ENCODE results near the gene IPO9. TPM values are rescaled to one million over a fixed set of nuclear protein-coding genes. Genes with fewer than 3 reads are reported as not detected.

IPO9 gene
- total and polyA plus RNA-seq, 2 experiments from 2014 or later: 47.6 to 87.4 TPM

- TF ChIP-seq CTCF (conservative IDR thresholded peaks at IDR 0.05; ENCODE audit: low read depth in 2 of 2): no peak
- no peak for TF ChIP-seq ZNF114 (CRISPR knock-in tag; IDR thresholded peaks at IDR 0.05)
- TF ChIP-seq, protein P1, sequence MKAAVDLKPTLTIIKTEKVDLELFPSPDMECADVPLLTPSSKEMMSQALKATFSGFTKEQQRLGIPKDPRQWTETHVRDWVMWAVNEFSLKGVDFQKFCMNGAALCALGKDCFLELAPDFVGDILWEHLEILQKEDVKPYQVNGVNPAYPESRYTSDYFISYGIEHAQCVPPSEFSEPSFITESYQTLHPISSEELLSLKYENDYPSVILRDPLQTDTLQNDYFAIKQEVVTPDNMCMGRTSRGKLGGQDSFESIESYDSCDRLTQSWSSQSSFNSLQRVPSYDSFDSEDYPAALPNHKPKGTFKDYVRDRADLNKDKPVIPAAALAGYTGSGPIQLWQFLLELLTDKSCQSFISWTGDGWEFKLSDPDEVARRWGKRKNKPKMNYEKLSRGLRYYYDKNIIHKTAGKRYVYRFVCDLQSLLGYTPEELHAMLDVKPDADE (IDR thresholded peaks at IDR 0.05): no peak
- TF ChIP-seq STAT1 (IDR thresholded peaks at IDR 0.05; ENCODE audit: unreplicated experiment): no peak
- TF ChIP-seq, protein P2, sequence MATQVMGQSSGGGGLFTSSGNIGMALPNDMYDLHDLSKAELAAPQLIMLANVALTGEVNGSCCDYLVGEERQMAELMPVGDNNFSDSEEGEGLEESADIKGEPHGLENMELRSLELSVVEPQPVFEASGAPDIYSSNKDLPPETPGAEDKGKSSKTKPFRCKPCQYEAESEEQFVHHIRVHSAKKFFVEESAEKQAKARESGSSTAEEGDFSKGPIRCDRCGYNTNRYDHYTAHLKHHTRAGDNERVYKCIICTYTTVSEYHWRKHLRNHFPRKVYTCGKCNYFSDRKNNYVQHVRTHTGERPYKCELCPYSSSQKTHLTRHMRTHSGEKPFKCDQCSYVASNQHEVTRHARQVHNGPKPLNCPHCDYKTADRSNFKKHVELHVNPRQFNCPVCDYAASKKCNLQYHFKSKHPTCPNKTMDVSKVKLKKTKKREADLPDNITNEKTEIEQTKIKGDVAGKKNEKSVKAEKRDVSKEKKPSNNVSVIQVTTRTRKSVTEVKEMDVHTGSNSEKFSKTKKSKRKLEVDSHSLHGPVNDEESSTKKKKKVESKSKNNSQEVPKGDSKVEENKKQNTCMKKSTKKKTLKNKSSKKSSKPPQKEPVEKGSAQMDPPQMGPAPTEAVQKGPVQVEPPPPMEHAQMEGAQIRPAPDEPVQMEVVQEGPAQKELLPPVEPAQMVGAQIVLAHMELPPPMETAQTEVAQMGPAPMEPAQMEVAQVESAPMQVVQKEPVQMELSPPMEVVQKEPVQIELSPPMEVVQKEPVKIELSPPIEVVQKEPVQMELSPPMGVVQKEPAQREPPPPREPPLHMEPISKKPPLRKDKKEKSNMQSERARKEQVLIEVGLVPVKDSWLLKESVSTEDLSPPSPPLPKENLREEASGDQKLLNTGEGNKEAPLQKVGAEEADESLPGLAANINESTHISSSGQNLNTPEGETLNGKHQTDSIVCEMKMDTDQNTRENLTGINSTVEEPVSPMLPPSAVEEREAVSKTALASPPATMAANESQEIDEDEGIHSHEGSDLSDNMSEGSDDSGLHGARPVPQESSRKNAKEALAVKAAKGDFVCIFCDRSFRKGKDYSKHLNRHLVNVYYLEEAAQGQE (IDR thresholded peaks at IDR 0.05; ENCODE audit: unreplicated experiment): no peak
- TF ChIP-seq NANOG (IDR thresholded peaks at IDR 0.05; ENCODE audit: borderline replicate concordance): no peak
- no peak for TF ChIP-seq EZH2 (IDR thresholded peaks at IDR 0.05; ENCODE audit: low read depth, unreplicated experiment)
Observed at GRCh38 chr1:201914456-201915235, 85.7 kb downstream of the IPO9 start (continued).

DNA sequence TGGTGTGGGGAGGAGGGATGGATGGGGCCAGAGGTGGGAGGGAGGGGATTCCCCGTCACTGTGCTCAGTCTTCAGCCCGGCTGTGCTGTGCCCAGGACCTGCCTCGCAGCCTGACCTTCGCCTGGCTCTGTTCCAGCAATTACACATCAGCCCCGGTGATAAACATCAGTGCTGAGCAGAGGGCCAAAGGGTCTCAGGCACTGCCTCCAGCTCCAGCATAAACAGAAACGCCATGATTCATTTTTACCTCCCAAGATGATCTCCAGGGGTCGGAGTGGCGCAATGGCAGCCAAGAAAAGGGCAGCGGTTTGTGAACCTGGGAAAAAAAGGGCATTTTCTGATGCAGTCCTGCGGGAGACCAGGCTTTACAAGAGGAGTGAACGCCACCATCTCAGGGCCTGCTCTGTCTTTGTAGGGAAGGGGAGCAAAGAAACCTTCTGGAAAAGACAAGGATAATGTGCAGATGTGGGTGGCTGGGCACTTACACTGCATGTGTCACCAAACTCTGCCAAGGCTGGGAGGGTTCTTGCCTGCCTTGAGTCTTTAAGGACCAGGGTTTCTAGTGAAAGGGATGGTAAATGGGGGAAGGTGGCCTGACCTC lies 87.8 kb downstream of the IPO9 start:
- Histone ChIP-seq H3K4me2 (no peak overlapping the region), H3K79me2 (replicated peaks; ENCODE audit: insufficient read depth) (no peaks in the 10 kb centered on the region), H2AFZ (0 out of 2 replicates have a peak overlapping the region, but pooled peaks have one; percentile 43), H3K9me2 (ENCODE audit: insufficient read depth) (no peaks in the 10 kb centered on the region), H3K27me3 (ENCODE audit: insufficient read depth) (no peaks in the 10 kb centered on the region), H3K4me1 (ENCODE audit: insufficient read depth) (no peaks in the 10 kb centered on the region), H3K36me3 (ENCODE audit: insufficient read depth) (no peaks in the 10 kb centered on the region), H3K27ac (ENCODE audit: low read depth) (no peak overlapping the region), H3K4me3 (no peak overlapping the region), H4K20me1 (replicated peaks; ENCODE audit: insufficient read depth) (no peaks in the 10 kb centered on the region), H3F3A (replicated peaks; ENCODE audit: low read depth) (no peaks in the 10 kb centered on the region)
- ATAC-seq (no peak), DNase-seq (ENCODE audit: low spot score) (no peak)
- Mint-ChIP-seq H3K36me3 (ENCODE audit: low read depth) (no peaks in the 10 kb centered on the region), H3K4me1 (peaks cover 6% of the 10 kb centered on the region), H3K4me3 (no peak overlapping the region), H3K9me3 (no peaks in the 10 kb centered on the region), H3K27ac (no peak overlapping the region), H3K27me3 (ENCODE audit: insufficient read depth, low read depth, poor library complexity) (peaks cover 1% of the 10 kb centered on the region)
- TF ChIP-seq EZH2phosphoT487 (IDR thresholded peaks at IDR 0.05; ENCODE audit: unreplicated experiment) (no peak), STAT1 (IDR thresholded peaks at IDR 0.05; ENCODE audit: unreplicated experiment) (no peak), CREB1 (CRISPR knock-in tag; IDR thresholded peaks at IDR 0.05; ENCODE audit: low read depth) (no peak), CTCF (conservative IDR thresholded peaks at IDR 0.05; ENCODE audit: low read depth in 2 of 2) (no peak), ZNF114 (CRISPR knock-in tag; IDR thresholded peaks at IDR 0.05) (no peak), EZH2 (IDR thresholded peaks at IDR 0.05; ENCODE audit: low read depth, unreplicated experiment) (no peak), POLR2AphosphoS5 (IDR thresholded peaks at IDR 0.05; ENCODE audit: low read depth) (no peak), NANOG (IDR thresholded peaks at IDR 0.05; ENCODE audit: borderline replicate concordance) (no peak)
- TF ChIP-seq, protein P1 (IDR thresholded peaks at IDR 0.05): no peak
- TF ChIP-seq, protein P2 (IDR thresholded peaks at IDR 0.05; ENCODE audit: unreplicated experiment): no peak

All from GM23338 (cell line).